ENCODE results near the gene VWC2L. TPM values are rescaled to one million over a fixed set of nuclear protein-coding genes. Genes with fewer than 3 reads are reported as not detected.

The VWC2L gene
- total and polyA plus RNA-seq, 10 of the 15 experiments (the other 5 are each of a cell fraction or from before 2014, with no cell fraction given): not detected

- ChIA-PET SMC1A (ENCODE audit: uncharacterized antibody, unreplicated experiment) (interaction anchor here (1.4 kb wide), 1 partner anchor 13 kb away, joined by 5 read pairs; no protein-coding TSS in a partner anchor), POLR2A (no interaction called here), RAD21 (ENCODE audit: unreplicated experiment) (no interaction called here), CTCF (no interaction called here)
- H3K27me3 ChIP-seq (replicated peaks in 1 of 2; ENCODE audit: control insufficient read depth in 2 of 2, insufficient read depth in 2 of 2, low read length in 1 of 2): no peaks in the 10 kb centered on the region
- no peak for ATAC-seq
- no peak overlapping the region for H3K27ac ChIP-seq (ENCODE audit: control insufficient read depth, insufficient read depth)
- 68% methylated on average over 4 of the region's 4 CpGs for WGBS (ENCODE audit: insufficient coverage, insufficient replicate concordance, low lambda C conversion rate, missing lambda C conversion rate)
- in situ Hi-C loops (cut with MboI): no loop called here
- H3K9ac ChIP-seq (ENCODE audit: control insufficient read depth, insufficient read depth, low read length): no peak overlapping the region
- H4K20me1 ChIP-seq (ENCODE audit: control insufficient read depth, insufficient read depth): no peaks in the 10 kb centered on the region
- no peak for TF ChIP-seq CHD2 (IDR thresholded peaks at IDR 0.05; ENCODE audit: borderline replicate concordance, low read depth, low read length)
- TF ChIP-seq ETV6 (conservative IDR thresholded peaks at IDR 0.05 in 1 of 2, IDR thresholded peaks at IDR 0.05 in 1 of 2; ENCODE audit: borderline replicate concordance in 1 of 2, low read depth in 1 of 2): no peak
- no peak for TF ChIP-seq ZNF217 (IDR thresholded peaks at IDR 0.05)
- no peak for TF ChIP-seq BCLAF1 (IDR thresholded peaks at IDR 0.05)
- TF ChIP-seq KDM1A (IDR thresholded peaks at IDR 0.05; ENCODE audit: borderline replicate concordance): no peak
- no peak for TF ChIP-seq ZSCAN29 (IDR thresholded peaks at IDR 0.05)
- TF ChIP-seq HCFC1 (IDR thresholded peaks at IDR 0.05; ENCODE audit: low read length): no peak
- TF ChIP-seq POLR2A (IDR thresholded peaks at IDR 0.05; ENCODE audit: low read depth, low read length): no peak
- TF ChIP-seq NR2C2 (IDR thresholded peaks at IDR 0.05; ENCODE audit: borderline replicate concordance, control insufficient read depth, insufficient read length, low read depth): no peak
- no peak for TF ChIP-seq KLF5 (IDR thresholded peaks at IDR 0.05; ENCODE audit: partially characterized antibody)
- TF ChIP-seq RELA (IDR thresholded peaks at IDR 0.05; ENCODE audit: borderline replicate concordance, partially characterized antibody): no peak
- no peak for TF ChIP-seq SMAD1 (IDR thresholded peaks at IDR 0.05; ENCODE audit: low read depth, partially characterized antibody)
- no peak for TF ChIP-seq POLR2AphosphoS2 (IDR thresholded peaks at IDR 0.05; ENCODE audit: low read depth, low read length)
- no peak for TF ChIP-seq ZNF207 (IDR thresholded peaks at IDR 0.05; ENCODE audit: borderline replicate concordance)
- TF ChIP-seq, protein P1, sequence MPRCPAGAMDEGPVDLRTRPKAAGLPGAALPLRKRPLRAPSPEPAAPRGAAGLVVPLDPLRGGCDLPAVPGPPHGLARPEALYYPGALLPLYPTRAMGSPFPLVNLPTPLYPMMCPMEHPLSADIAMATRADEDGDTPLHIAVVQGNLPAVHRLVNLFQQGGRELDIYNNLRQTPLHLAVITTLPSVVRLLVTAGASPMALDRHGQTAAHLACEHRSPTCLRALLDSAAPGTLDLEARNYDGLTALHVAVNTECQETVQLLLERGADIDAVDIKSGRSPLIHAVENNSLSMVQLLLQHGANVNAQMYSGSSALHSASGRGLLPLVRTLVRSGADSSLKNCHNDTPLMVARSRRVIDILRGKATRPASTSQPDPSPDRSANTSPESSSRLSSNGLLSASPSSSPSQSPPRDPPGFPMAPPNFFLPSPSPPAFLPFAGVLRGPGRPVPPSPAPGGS (IDR thresholded peaks at IDR 0.05; ENCODE audit: borderline replicate concordance, insufficient read depth, low read depth, low read length, poor library complexity, severe bottlenecking): no peak
- no peaks in the 10 kb centered on the region for H3K4me1 ChIP-seq (ENCODE audit: control insufficient read depth, insufficient read depth, low read length)
- no peaks in the 10 kb centered on the region for H3K9me3 ChIP-seq (replicated peaks; ENCODE audit: control insufficient read depth, insufficient read depth, low read length)
- intact Hi-C loops (cut with micrococcal nuclease; ENCODE audit: unreplicated experiment): no loop called here
- H3K4me3 ChIP-seq: no peak overlapping the region
- H3K4me2 ChIP-seq (ENCODE audit: control insufficient read depth, insufficient read depth): no peak overlapping the region
- no peaks in the 10 kb centered on the region for H3K79me2 ChIP-seq (ENCODE audit: control insufficient read depth, insufficient read depth, low read length)
- FAIRE-seq: no peak
- H2AFZ ChIP-seq (ENCODE audit: control insufficient read depth, low read depth, low read length): no peak overlapping the region
- BruUV-seq (replicated peaks): no TSS peak
- no peak for DNase-seq (ENCODE audit: low read depth, low spot score)
- H3K36me3 ChIP-seq (ENCODE audit: control insufficient read depth in 2 of 2, insufficient read depth in 2 of 2, low read length in 1 of 2): no peaks in the 10 kb centered on the region
Measured at GRCh38 chr2:214361116-214361515, 49.7 kb upstream of the VWC2L start.
